ENCODE results near the gene CACNG3. TPM values are rescaled to one million over a fixed set of nuclear protein-coding genes. Genes with fewer than 3 reads are reported as not detected.

The CACNG3 gene
- total and polyA plus RNA-seq, 2 of the 4 experiments (the other 2 are of a cell fraction), result not detected

GRCh38 chr16:24349320-24349719, 93.2 kb downstream of the CACNG3 start:
- Histone ChIP-seq H3K4me2 (ENCODE audit: low read depth, low read length) (no peak overlapping the region), H2AK5ac (ENCODE audit: low read depth, low read length) (no peak overlapping the region), H3K79me1 (ENCODE audit: low read depth in 1 of 2, low read length in 2 of 2) (no peaks in the 10 kb centered on the region), H3K9me3 (ENCODE audit: control insufficient read depth, insufficient read depth, low read length) (no peaks in the 10 kb centered on the region), H4K8ac (ENCODE audit: low read depth in 2 of 2, low read length in 2 of 2) (no peak overlapping the region), H3K4me3 (ENCODE audit: insufficient read depth, low read depth, low read length) (no peak overlapping the region), H2BK5ac (ENCODE audit: low read depth, low read length, poor library complexity, severe bottlenecking) (no peak overlapping the region), H3K9ac (ENCODE audit: low read depth, low read length) (no peak overlapping the region), H3K23ac (ENCODE audit: low read depth, low read length) (no peak overlapping the region), H2BK120ac (ENCODE audit: low read depth, low read length) (no peak overlapping the region), H4K20me1 (ENCODE audit: insufficient read depth, low read length) (no peaks in the 10 kb centered on the region), H3K27ac (ENCODE audit: insufficient read depth, low read length) (no peak overlapping the region), H3K4ac (ENCODE audit: low read depth, low read length) (no peak overlapping the region), H2BK15ac (ENCODE audit: low read depth, low read length) (no peak overlapping the region), H2AK9ac (replicated peaks; ENCODE audit: low read depth, low read length, poor library complexity) (no peak overlapping the region), H2AFZ (replicated peaks; ENCODE audit: low read length, poor library complexity) (no peak overlapping the region), H3K36me3 (ENCODE audit: control insufficient read depth, insufficient read depth, low read length) (no peaks in the 10 kb centered on the region), H3K4me1 (ENCODE audit: control insufficient read depth, insufficient read depth, low read length) (no peaks in the 10 kb centered on the region), H3K14ac (replicated peaks; ENCODE audit: low read depth, low read length) (no peak overlapping the region), H4K5ac (ENCODE audit: low read depth, low read length) (no peak overlapping the region), H3K27me3 (ENCODE audit: control insufficient read depth, insufficient read depth, low read length) (no peaks in the 10 kb centered on the region), H3K56ac (ENCODE audit: extremely low read depth, insufficient read depth, low read length) (no peak overlapping the region), H3K18ac (ENCODE audit: low read depth, low read length) (no peak overlapping the region), H2BK20ac (ENCODE audit: low read depth, low read length) (no peak overlapping the region), H4K91ac (ENCODE audit: insufficient read depth, low read depth, low read length) (no peak overlapping the region), H3K9me1 (ENCODE audit: insufficient read depth, low read length) (no peaks in the 10 kb centered on the region)
- 20% methylated on average over 1 of the region's 8 CpGs; no CpG with 5 or more reads in 1 of the 2 experiments for WGBS, 2 experiments (ENCODE audit: extremely low coverage in 2 of 2, insufficient read length in 1 of 2)
- DNase-seq (no peak), ATAC-seq (ENCODE audit: low read depth) (no peak)
- intact Hi-C loops (cut with micrococcal nuclease) (no loop called here), in situ Hi-C loops (cut with MboI; ENCODE audit: low sequenced_read_pairs) (no loop called here), dilution Hi-C loops (cut with HindIII; ENCODE audit: low sequenced_read_pairs, unreplicated experiment) (no loop called here)
- TF ChIP-seq FOS (IDR thresholded peaks at IDR 0.05; ENCODE audit: low read depth, low read length), result no peak
- no peak for TF ChIP-seq RAD21 (IDR thresholded peaks at IDR 0.05; ENCODE audit: low read length)
- TF ChIP-seq RCOR1 (IDR thresholded peaks at IDR 0.05; ENCODE audit: insufficient replicate concordance, low read length), result no peak
- no peak for TF ChIP-seq RFX5 (IDR thresholded peaks at IDR 0.05; ENCODE audit: low read depth, low read length)
- TF ChIP-seq BHLHE40 (IDR thresholded peaks at IDR 0.05; ENCODE audit: low read depth, low read length), result no peak
- no peak for TF ChIP-seq CTCF (conservative IDR thresholded peaks at IDR 0.05; ENCODE audit: low read depth, low read length)
- TF ChIP-seq MXI1 (IDR thresholded peaks at IDR 0.05; ENCODE audit: borderline replicate concordance, low read depth, low read length), result no peak
- TF ChIP-seq SMC3 (IDR thresholded peaks at IDR 0.05; ENCODE audit: low read depth, low read length), result no peak
- CTCF ChIA-PET, result no interaction called here
- no TSS peak for BruUV-seq (replicated peaks)
- POLR2A ChIA-PET (ENCODE audit: unreplicated experiment), result no interaction called here
